Neuron (in vitro differentiated cells): ENCODE results near the gene TMEM138.

Experiments used
- H2AFZ ChIP-seq: one replicate; pipeline ENCODE4 v1.6.1; 2013; ENCODE audit warnings: low read depth, mild to moderate bottlenecking, inconsistent platforms, low read length, moderate library complexity
- H3K27me3 ChIP-seq: one replicate; pipeline ENCODE4 v1.6.1; 2013; ENCODE audit warnings: low read length; ENCODE audit not compliant: insufficient read depth
- H3K36me3 ChIP-seq: one replicate; pipeline ENCODE4 v1.6.1; 2013; ENCODE audit warnings: low read length; ENCODE audit not compliant: insufficient read depth
- H3K4me1 ChIP-seq: one replicate; pipeline ENCODE4 v1.6.1; 2013; ENCODE audit warnings: low read length; ENCODE audit not compliant: insufficient read depth
- H3K4me3 ChIP-seq: 2 replicates; pipeline ENCODE4 v1.5.1; 2013; ENCODE audit warnings: mild to moderate bottlenecking, low read length, moderate library complexity
- H3K9me3 ChIP-seq: one replicate; pipeline ENCODE4 v1.6.1; 2013; ENCODE audit warnings: low read length

TMEM138 gene

GRCh38 chr11:61347916-61348461 lies 14.2 kb upstream of the TMEM138 start:
- Histone ChIP-seq H3K36me3 (peaks cover 12% of the 10 kb centered on the region), H2AFZ (no peak overlapping the region), H3K4me1 (no peaks in the 10 kb centered on the region), H3K9me3 (no peaks in the 10 kb centered on the region), H3K27me3 (no peaks in the 10 kb centered on the region), H3K4me3 (no peak overlapping the region)

GRCh38 chr11:61349189-61349751 lies 12.9 kb upstream of the TMEM138 start:
- Histone ChIP-seq H3K9me3 (no peaks in the 10 kb centered on the region), H2AFZ (no peak overlapping the region), H3K4me1 (no peaks in the 10 kb centered on the region), H3K27me3 (no peaks in the 10 kb centered on the region), H3K4me3 (no peak overlapping the region), H3K36me3 (peaks cover 10% of the 10 kb centered on the region)

- Histone ChIP-seq H3K4me3 (no peak overlapping the region), H3K9me3 (no peaks in the 10 kb centered on the region), H3K27me3 (no peaks in the 10 kb centered on the region), H2AFZ (no peak overlapping the region), H3K36me3 (peaks cover 10% of the 10 kb centered on the region), H3K4me1 (no peaks in the 10 kb centered on the region)
Measured at GRCh38 chr11:61349916-61350315, 12.3 kb upstream of the TMEM138 start.

GRCh38 chr11:61350336-61350735 lies 11.8 kb upstream of the TMEM138 start:
- Histone ChIP-seq H3K27me3 (no peaks in the 10 kb centered on the region), H2AFZ (no peak overlapping the region), H3K4me1 (no peaks in the 10 kb centered on the region), H3K4me3 (no peak overlapping the region), H3K36me3 (peaks cover 10% of the 10 kb centered on the region), H3K9me3 (no peaks in the 10 kb centered on the region)

- no peaks in the 10 kb centered on the region for H3K4me1 ChIP-seq
- H3K9me3 ChIP-seq = no peaks in the 10 kb centered on the region
- no peak overlapping the region for H2AFZ ChIP-seq
- H3K36me3 ChIP-seq = peaks cover 10% of the 10 kb centered on the region
- no peaks in the 10 kb centered on the region for H3K27me3 ChIP-seq
- H3K4me3 ChIP-seq = no peak overlapping the region
Measured at GRCh38 chr11:61350803-61351202, 11.4 kb upstream of the TMEM138 start.

- H3K4me3 ChIP-seq = no peak overlapping the region
Measured at GRCh38 chr11:61352038-61352437, 10.1 kb upstream of the TMEM138 start.

GRCh38 chr11:61353131-61354067 lies 8.8 kb upstream of the TMEM138 start:
- H3K36me3 ChIP-seq = peaks cover 10% of the 10 kb centered on the region
- no peaks in the 10 kb centered on the region for H3K9me3 ChIP-seq
- H3K27me3 ChIP-seq = no peaks in the 10 kb centered on the region
- no peak overlapping the region for H2AFZ ChIP-seq
- no peak overlapping the region for H3K4me3 ChIP-seq
- no peaks in the 10 kb centered on the region for H3K4me1 ChIP-seq

More at GRCh38 chr11:61352038-61352437, 10.1 kb upstream of the TMEM138 start:
- Histone ChIP-seq H3K36me3 (peaks cover 10% of the 10 kb centered on the region), H3K4me1 (no peaks in the 10 kb centered on the region), H2AFZ (no peak overlapping the region), H3K9me3 (no peaks in the 10 kb centered on the region), H3K27me3 (no peaks in the 10 kb centered on the region)

- peaks cover 6% of the 10 kb centered on the region for H3K36me3 ChIP-seq
- H2AFZ ChIP-seq = no peak overlapping the region
- H3K27me3 ChIP-seq = no peaks in the 10 kb centered on the region
- no peaks in the 10 kb centered on the region for H3K4me1 ChIP-seq
- no peaks in the 10 kb centered on the region for H3K9me3 ChIP-seq
- H3K4me3 ChIP-seq = no peak overlapping the region
Measured at GRCh38 chr11:61354208-61354607, 8.0 kb upstream of the TMEM138 start.

- Histone ChIP-seq H2AFZ (no peak overlapping the region), H3K4me3 (no peak overlapping the region), H3K36me3 (no peaks in the 10 kb centered on the region), H3K9me3 (no peaks in the 10 kb centered on the region), H3K4me1 (peaks cover 5% of the 10 kb centered on the region), H3K27me3 (no peaks in the 10 kb centered on the region)
Measured at GRCh38 chr11:61356706-61357105, 5.5 kb upstream of the TMEM138 start.

GRCh38 chr11:61357233-61357893 lies 4.8 kb upstream of the TMEM138 start:
- H2AFZ ChIP-seq = no peak overlapping the region
- no peaks in the 10 kb centered on the region for H3K36me3 ChIP-seq

GRCh38 chr11:61357894-61358239 lies 4.3 kb upstream of the TMEM138 start:
- Histone ChIP-seq H3K9me3 (no peaks in the 10 kb centered on the region), H2AFZ (no peak overlapping the region), H3K27me3 (no peaks in the 10 kb centered on the region), H3K36me3 (no peaks in the 10 kb centered on the region), H3K4me3 (no peak overlapping the region), H3K4me1 (peaks cover 5% of the 10 kb centered on the region)

More at GRCh38 chr11:61357233-61357893, 4.8 kb upstream of the TMEM138 start:
- peaks cover 5% of the 10 kb centered on the region for H3K4me1 ChIP-seq
- H3K27me3 ChIP-seq = no peaks in the 10 kb centered on the region
- H3K4me3 ChIP-seq = no peak overlapping the region
- H3K9me3 ChIP-seq = no peaks in the 10 kb centered on the region

GRCh38 chr11:61358566-61358965 lies 3.6 kb upstream of the TMEM138 start:
- Histone ChIP-seq H3K9me3 (no peaks in the 10 kb centered on the region), H3K27me3 (no peaks in the 10 kb centered on the region), H3K4me3 (no peak overlapping the region), H2AFZ (no peak overlapping the region), H3K4me1 (peaks cover 11% of the 10 kb centered on the region), H3K36me3 (peaks cover 2% of the 10 kb centered on the region)

GRCh38 chr11:61359516-61359915 lies 2.7 kb upstream of the TMEM138 start:
- Histone ChIP-seq H2AFZ (no peak overlapping the region), H3K4me3 (no peak overlapping the region)

More at GRCh38 chr11:61359516-61359915, 2.7 kb upstream of the TMEM138 start:
- Histone ChIP-seq H3K36me3 (peaks cover 12% of the 10 kb centered on the region), H3K27me3 (no peaks in the 10 kb centered on the region), H3K9me3 (no peaks in the 10 kb centered on the region), H3K4me1 (peaks cover 11% of the 10 kb centered on the region)
